ENCODE results near the gene HEMK1. TPM values are rescaled to one million over a fixed set of nuclear protein-coding genes. Genes with fewer than 3 reads are reported as not detected.

The HEMK1 gene
- total RNA-seq, 2 donors from 2014 or later = 6.7 to 9.6 TPM

GRCh38 chr3:50531201-50531600 lies 38.1 kb upstream of the HEMK1 start:
- no peak for DNase-seq
- H3K27ac ChIP-seq = no peak overlapping the region
- intact Hi-C loops (cut with DNase I) = no loop called here
- no peaks in the 10 kb centered on the region for H3K36me3 ChIP-seq (replicated peaks in 1 of 2; ENCODE audit: insufficient read depth in 1 of 2, low read depth in 2 of 2)
- no peak overlapping the region for H3K4me3 ChIP-seq
- ATAC-seq = no peak
- 84 to 92% methylated on average over 4 of the region's 4 CpGs for WGBS, 2 donors
- no peaks in the 10 kb centered on the region for H3K27me3 ChIP-seq
- no peaks in the 10 kb centered on the region for H3K4me1 ChIP-seq
- TF ChIP-seq POLR2A (IDR thresholded peaks at IDR 0.05) = no peak
- TF ChIP-seq CTCF (IDR thresholded peaks at IDR 0.05) = no peak
- no peaks in the 10 kb centered on the region for H3K9me3 ChIP-seq

GRCh38 chr3:50532062-50532705 lies 37.1 kb upstream of the HEMK1 start:
- DNase-seq (no peak), ATAC-seq (no peak)
- Histone ChIP-seq H3K4me1 (no peaks in the 10 kb centered on the region), H3K4me3 (no peak overlapping the region), H3K36me3 (replicated peaks in 1 of 2; ENCODE audit: insufficient read depth in 1 of 2, low read depth in 2 of 2) (no peaks in the 10 kb centered on the region), H3K9me3 (no peaks in the 10 kb centered on the region), H3K27me3 (no peaks in the 10 kb centered on the region), H3K27ac (no peak overlapping the region)
- WGBS, 2 donors = 80 to 88% methylated on average over 9 of the region's 9 CpGs
- intact Hi-C loops (cut with DNase I) = no loop called here
- TF ChIP-seq CTCF (IDR thresholded peaks at IDR 0.05) = no peak
- TF ChIP-seq POLR2A (IDR thresholded peaks at IDR 0.05) = no peak

GRCh38 chr3:50533316-50533715 lies 36.0 kb upstream of the HEMK1 start:
- no peaks in the 10 kb centered on the region for H3K4me1 ChIP-seq
- TF ChIP-seq CTCF (IDR thresholded peaks at IDR 0.05) (no peak), POLR2A (IDR thresholded peaks at IDR 0.05) (no peak)
- H3K4me3 ChIP-seq = no peak overlapping the region
- intact Hi-C loops (cut with DNase I) = no loop called here
- H3K27ac ChIP-seq = no peak overlapping the region
- no peaks in the 10 kb centered on the region for H3K36me3 ChIP-seq (replicated peaks in 1 of 2; ENCODE audit: insufficient read depth in 1 of 2, low read depth in 2 of 2)
- 67 to 72% methylated on average over 13 of the region's 13 CpGs for WGBS, 2 donors
- H3K27me3 ChIP-seq = no peaks in the 10 kb centered on the region
- H3K9me3 ChIP-seq = no peaks in the 10 kb centered on the region
- ATAC-seq (no peak), DNase-seq (no peak)

- Histone ChIP-seq H3K27me3 (no peaks in the 10 kb centered on the region), H3K9me3 (no peaks in the 10 kb centered on the region), H3K4me1 (no peaks in the 10 kb centered on the region), H3K27ac (no peak overlapping the region), H3K4me3 (no peak overlapping the region), H3K36me3 (replicated peaks in 1 of 2; ENCODE audit: insufficient read depth in 1 of 2, low read depth in 2 of 2) (no peaks in the 10 kb centered on the region)
- WGBS, 2 donors = 68 to 76% methylated on average over 9 of the region's 9 CpGs
- DNase-seq (no peak), ATAC-seq (no peak)
- TF ChIP-seq CTCF (IDR thresholded peaks at IDR 0.05) (no peak), POLR2A (IDR thresholded peaks at IDR 0.05) (no peak)
- intact Hi-C loops (cut with DNase I) = no loop called here
These were observed 35.4 kb upstream of the HEMK1 start for GRCh38 chr3:50533807-50534461.

Measured in body of pancreas (tissue), 4 donors.